ENCODE measurements around the gene KNOP1. TPM values are rescaled to one million over a fixed set of nuclear protein-coding genes. Genes with fewer than 3 reads are reported as not detected.

Gene KNOP1
- total and polyA plus RNA-seq, 2 donors from 2014 or later, result 10.2 to 17.9 TPM

DNA sequence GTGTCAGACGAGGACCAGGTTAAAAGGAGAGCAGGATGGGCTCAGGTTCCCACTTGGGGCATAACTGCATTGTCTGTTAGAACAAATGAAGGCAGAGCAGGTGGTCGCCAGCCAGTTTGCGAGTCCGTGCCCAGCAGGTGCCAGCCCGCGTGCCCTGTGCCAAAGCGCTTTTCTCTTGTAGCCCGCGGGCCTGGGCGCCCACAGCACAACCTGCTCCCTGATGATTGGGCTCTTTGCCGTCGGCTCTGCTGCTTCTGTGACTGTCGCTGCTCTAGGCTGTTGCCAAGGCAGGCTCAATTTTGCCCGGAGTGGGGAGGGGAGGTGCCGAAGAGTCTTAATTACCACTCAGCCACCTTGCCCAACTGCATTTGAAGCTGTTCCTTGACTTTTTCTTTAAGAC, 21.1 kb downstream of the KNOP1 start:
- intact Hi-C loops (cut with DNase I), result no loop called here
- no peak for FAIRE-seq

DNA sequence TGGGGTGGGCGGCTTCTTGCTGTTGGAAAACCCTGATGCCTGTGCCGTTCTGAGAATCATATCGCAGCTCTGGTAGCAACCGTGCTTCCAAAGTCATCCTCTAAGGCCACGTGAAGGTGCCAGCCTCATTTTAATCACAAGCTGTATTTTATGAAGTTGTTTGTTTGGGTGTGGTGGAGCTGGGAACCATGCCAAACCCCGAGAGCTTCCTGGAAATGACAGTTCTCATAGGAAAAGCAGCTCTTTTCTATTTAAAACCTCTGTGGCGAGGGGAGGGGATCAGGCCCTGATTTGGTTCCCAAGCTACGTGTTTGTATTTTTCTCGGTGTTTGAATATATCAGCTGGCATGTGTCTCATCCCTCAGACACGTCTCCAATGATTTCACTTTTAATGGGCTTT, 21.7 kb downstream of the KNOP1 start:
- TF ChIP-seq, protein P1, sequence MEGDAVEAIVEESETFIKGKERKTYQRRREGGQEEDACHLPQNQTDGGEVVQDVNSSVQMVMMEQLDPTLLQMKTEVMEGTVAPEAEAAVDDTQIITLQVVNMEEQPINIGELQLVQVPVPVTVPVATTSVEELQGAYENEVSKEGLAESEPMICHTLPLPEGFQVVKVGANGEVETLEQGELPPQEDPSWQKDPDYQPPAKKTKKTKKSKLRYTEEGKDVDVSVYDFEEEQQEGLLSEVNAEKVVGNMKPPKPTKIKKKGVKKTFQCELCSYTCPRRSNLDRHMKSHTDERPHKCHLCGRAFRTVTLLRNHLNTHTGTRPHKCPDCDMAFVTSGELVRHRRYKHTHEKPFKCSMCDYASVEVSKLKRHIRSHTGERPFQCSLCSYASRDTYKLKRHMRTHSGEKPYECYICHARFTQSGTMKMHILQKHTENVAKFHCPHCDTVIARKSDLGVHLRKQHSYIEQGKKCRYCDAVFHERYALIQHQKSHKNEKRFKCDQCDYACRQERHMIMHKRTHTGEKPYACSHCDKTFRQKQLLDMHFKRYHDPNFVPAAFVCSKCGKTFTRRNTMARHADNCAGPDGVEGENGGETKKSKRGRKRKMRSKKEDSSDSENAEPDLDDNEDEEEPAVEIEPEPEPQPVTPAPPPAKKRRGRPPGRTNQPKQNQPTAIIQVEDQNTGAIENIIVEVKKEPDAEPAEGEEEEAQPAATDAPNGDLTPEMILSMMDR (IDR thresholded peaks at IDR 0.05; ENCODE audit: borderline replicate concordance, extremely low read depth, insufficient read depth), result no peak
- H3K4me3 ChIP-seq (ENCODE audit: low read length in 3 of 3), result no peak overlapping the region
- no peak for FAIRE-seq
- peak in 4 of 5 donors; percentile 11 to 88 (median 41) for DNase-seq
- H3K27ac ChIP-seq (ENCODE audit: low read depth in 2 of 2, low read length in 2 of 2), result peak overlapping the region; percentile 42 to 65
- peaks cover 0 to 19% (median 13%) of the 10 kb centered on the region in 3 donors for H3K4me1 ChIP-seq (ENCODE audit: control insufficient read depth in 2 of 3, insufficient read depth in 2 of 3, low read depth in 1 of 3, low read length in 3 of 3)
- peak overlapping the region in 1 of 3 donors; percentile 30 for H3K9ac ChIP-seq (ENCODE audit: low read length in 3 of 3)
- H3K9me3 ChIP-seq (ENCODE audit: control insufficient read depth in 2 of 3, insufficient read depth in 1 of 3, low read length in 3 of 3), result no peaks in the 10 kb centered on the region
- intact Hi-C loops (cut with DNase I), result no loop called here
- peaks cover 0 to 3% (median 2%) of the 10 kb centered on the region in 3 donors for H3K36me3 ChIP-seq (ENCODE audit: control insufficient read depth in 2 of 3, insufficient read depth in 3 of 3, low read length in 3 of 3)
- no peaks in the 10 kb centered on the region for H3K27me3 ChIP-seq (ENCODE audit: control insufficient read depth, insufficient read depth, low read length)

More for the DNA sequence above, 21.1 kb downstream of the KNOP1 start:
- peak overlapping the region in 1 of 3 donors; percentile 30 for H3K9ac ChIP-seq (ENCODE audit: low read length in 3 of 3)
- H3K9me3 ChIP-seq (ENCODE audit: control insufficient read depth in 2 of 3, insufficient read depth in 1 of 3, low read length in 3 of 3), result no peaks in the 10 kb centered on the region
- TF ChIP-seq, protein P1 (IDR thresholded peaks at IDR 0.05; ENCODE audit: borderline replicate concordance, extremely low read depth, insufficient read depth), result no peak
- no peaks in the 10 kb centered on the region for H3K27me3 ChIP-seq (ENCODE audit: control insufficient read depth, insufficient read depth, low read length)
- H3K27ac ChIP-seq (ENCODE audit: low read depth in 2 of 2, low read length in 2 of 2), result peak overlapping the region; percentile 42 to 65
- H3K36me3 ChIP-seq (ENCODE audit: control insufficient read depth in 2 of 3, insufficient read depth in 3 of 3, low read length in 3 of 3), result peaks cover 0 to 3% (median 2%) of the 10 kb centered on the region in 3 donors
- H3K4me1 ChIP-seq (ENCODE audit: control insufficient read depth in 2 of 3, insufficient read depth in 2 of 3, low read depth in 1 of 3, low read length in 3 of 3), result peaks cover 0 to 19% (median 13%) of the 10 kb centered on the region in 3 donors
- DNase-seq, result no peak
- H3K4me3 ChIP-seq (ENCODE audit: low read length in 3 of 3), result no peak overlapping the region

DNA sequence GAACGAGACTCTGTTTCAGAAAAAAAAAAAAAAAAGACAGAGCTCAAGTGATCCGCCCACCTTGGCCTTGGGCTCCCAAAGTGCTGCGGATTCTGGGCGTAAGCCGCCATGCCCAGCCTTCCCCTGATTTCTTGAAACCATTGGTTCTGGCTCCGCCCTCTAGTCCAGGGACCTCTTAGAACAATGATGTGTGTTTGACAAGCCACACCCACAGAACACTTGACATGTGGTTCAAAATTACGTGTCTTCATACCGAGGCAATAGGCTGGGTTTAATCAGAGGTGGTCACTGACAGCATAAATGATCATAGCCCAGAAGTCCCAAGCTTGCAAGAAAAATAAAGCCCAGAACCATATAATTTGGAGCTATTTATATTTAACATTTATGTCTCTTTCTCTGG, 23.0 kb downstream of the KNOP1 start:
- no peak overlapping the region for H3K9ac ChIP-seq (ENCODE audit: low read length in 3 of 3)
- intact Hi-C loops (cut with DNase I), result no loop called here
- FAIRE-seq (no peak), DNase-seq (peak in 1 of 5 donors; percentile 28)
- H3K4me1 ChIP-seq (ENCODE audit: control insufficient read depth in 2 of 3, insufficient read depth in 2 of 3, low read depth in 1 of 3, low read length in 3 of 3), result peaks cover 0 to 19% (median 13%) of the 10 kb centered on the region in 3 donors
- H3K4me3 ChIP-seq (ENCODE audit: low read length in 3 of 3), result no peak overlapping the region
- peaks cover 0 to 3% (median 2%) of the 10 kb centered on the region in 3 donors for H3K36me3 ChIP-seq (ENCODE audit: control insufficient read depth in 2 of 3, insufficient read depth in 3 of 3, low read length in 3 of 3)
- H3K27me3 ChIP-seq (ENCODE audit: control insufficient read depth, insufficient read depth, low read length), result no peaks in the 10 kb centered on the region
- no peaks in the 10 kb centered on the region for H3K9me3 ChIP-seq (ENCODE audit: control insufficient read depth in 2 of 3, insufficient read depth in 1 of 3, low read length in 3 of 3)
- H3K27ac ChIP-seq (ENCODE audit: low read depth in 2 of 2, low read length in 2 of 2), result no peak overlapping the region
- TF ChIP-seq, protein P1 (IDR thresholded peaks at IDR 0.05; ENCODE audit: borderline replicate concordance, extremely low read depth, insufficient read depth), result no peak
